ENCODE data around the gene ATP6V1C2.

Gene ATP6V1C2

GRCh38 chr2:10762651-10763460, 41.4 kb downstream of the ATP6V1C2 start:
- H3K4me3 ChIP-seq (ENCODE audit: low read length), result no peak overlapping the region
- H3K9ac ChIP-seq (ENCODE audit: low read length), result no peak overlapping the region
- no peak overlapping the region for H3K27ac ChIP-seq (ENCODE audit: low read depth, low read length)
- H3K36me3 ChIP-seq (ENCODE audit: control insufficient read depth, insufficient read depth, low read length), result no peaks in the 10 kb centered on the region
- H3K27me3 ChIP-seq (ENCODE audit: control insufficient read depth, insufficient read depth, low read length), result no peaks in the 10 kb centered on the region
- H3K4me1 ChIP-seq (ENCODE audit: control insufficient read depth, insufficient read depth, low read length), result no peaks in the 10 kb centered on the region

DNA sequence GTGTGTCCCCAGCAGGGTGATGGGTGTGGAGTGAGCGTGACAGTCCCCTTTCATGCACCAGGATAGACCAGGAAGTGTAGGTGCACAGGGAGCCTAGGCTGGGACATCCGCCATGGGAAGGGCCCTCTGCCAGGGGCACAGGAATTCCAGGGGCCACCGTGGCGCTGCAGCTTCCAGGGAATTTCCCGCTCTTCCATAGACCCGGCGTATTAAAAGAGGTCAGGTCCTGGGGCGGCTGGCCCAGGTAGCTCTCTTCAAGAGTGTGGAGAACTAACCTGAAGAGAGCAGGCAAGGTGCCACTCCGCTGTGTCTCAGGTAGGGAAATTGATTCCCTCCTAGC, 42.0 kb downstream of the ATP6V1C2 start:
- Histone ChIP-seq H3K27me3 (ENCODE audit: control insufficient read depth, insufficient read depth, low read length) (no peaks in the 10 kb centered on the region), H3K36me3 (ENCODE audit: control insufficient read depth, insufficient read depth, low read length) (no peaks in the 10 kb centered on the region), H3K4me1 (ENCODE audit: control insufficient read depth, insufficient read depth, low read length) (no peaks in the 10 kb centered on the region), H3K27ac (ENCODE audit: low read depth, low read length) (no peak overlapping the region), H3K9ac (ENCODE audit: low read length) (no peak overlapping the region), H3K4me3 (ENCODE audit: low read length) (no peak overlapping the region)

DNA sequence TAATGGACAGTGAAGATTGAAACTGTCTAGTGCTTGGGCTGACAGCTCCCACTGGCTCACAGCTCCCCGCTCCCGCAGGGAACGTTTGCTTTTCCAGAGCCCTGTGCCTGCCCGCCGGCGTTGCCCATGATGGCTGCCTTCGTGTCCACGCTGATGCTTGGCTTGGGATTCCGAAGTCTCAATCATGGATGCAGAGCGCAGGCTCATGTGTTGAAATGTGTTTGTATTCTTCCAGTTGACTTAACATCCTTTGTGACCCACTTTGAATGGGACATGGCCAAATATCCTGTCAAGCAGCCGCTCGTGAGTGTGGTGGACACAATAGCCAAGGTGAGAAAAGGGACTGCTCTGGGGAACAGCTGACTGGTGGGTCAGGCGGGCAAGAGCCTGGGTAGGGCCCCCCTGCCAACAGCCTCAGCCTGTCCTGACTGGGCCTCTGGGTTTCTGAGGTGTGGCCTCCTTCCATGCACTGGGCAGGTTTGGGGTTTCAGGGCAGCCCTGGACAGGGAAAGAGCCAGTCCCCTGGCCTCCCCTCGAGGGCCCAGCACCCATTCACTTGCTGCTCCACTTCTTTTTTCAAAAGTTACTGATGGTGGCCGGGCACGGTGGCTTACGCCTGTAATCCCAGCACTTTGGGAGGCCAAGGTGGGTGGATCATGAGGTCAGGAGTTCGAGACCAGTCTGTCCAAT, 42.8 kb downstream of the ATP6V1C2 start:
- no peak overlapping the region for H3K4me3 ChIP-seq (ENCODE audit: low read length)
- no peak overlapping the region for H3K9ac ChIP-seq (ENCODE audit: low read length)
- no peaks in the 10 kb centered on the region for H3K4me1 ChIP-seq (ENCODE audit: control insufficient read depth, insufficient read depth, low read length)
- H3K27ac ChIP-seq (ENCODE audit: low read depth, low read length), result no peak overlapping the region
- no peaks in the 10 kb centered on the region for H3K36me3 ChIP-seq (ENCODE audit: control insufficient read depth, insufficient read depth, low read length)
- no peaks in the 10 kb centered on the region for H3K27me3 ChIP-seq (ENCODE audit: control insufficient read depth, insufficient read depth, low read length)

- no peak overlapping the region for H3K27ac ChIP-seq (ENCODE audit: low read depth, low read length)
- no peaks in the 10 kb centered on the region for H3K4me1 ChIP-seq (ENCODE audit: control insufficient read depth, insufficient read depth, low read length)
Measured at GRCh38 chr2:10764896-10765295, 43.5 kb downstream of the ATP6V1C2 start.

DNA sequence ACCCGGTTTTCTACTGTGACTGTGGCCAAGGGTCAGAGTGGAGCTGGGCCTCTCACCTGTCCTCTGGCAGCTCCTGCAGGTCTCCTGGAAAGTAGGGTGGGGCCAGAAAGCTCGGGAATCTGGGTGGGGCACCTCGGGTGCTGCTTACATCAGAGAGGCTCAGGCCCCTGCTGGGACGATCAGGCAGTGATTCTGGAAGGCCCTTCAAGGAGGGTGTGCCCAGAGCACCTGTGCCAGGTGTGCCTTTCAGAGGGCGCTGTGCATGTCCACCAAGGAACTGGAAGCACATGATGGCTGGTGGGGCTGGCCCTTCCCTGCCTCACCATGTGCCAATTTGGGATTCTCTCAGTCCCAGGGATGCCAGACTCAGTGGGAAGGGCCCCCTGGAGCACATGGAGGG, 44.0 kb downstream of the ATP6V1C2 start:
- Histone ChIP-seq H3K36me3 (ENCODE audit: control insufficient read depth, insufficient read depth, low read length) (no peaks in the 10 kb centered on the region), H3K27ac (ENCODE audit: low read depth, low read length) (no peak overlapping the region), H3K9ac (ENCODE audit: low read length) (no peak overlapping the region), H3K4me1 (ENCODE audit: control insufficient read depth, insufficient read depth, low read length) (no peaks in the 10 kb centered on the region), H3K4me3 (ENCODE audit: low read length) (no peak overlapping the region), H3K27me3 (ENCODE audit: control insufficient read depth, insufficient read depth, low read length) (no peaks in the 10 kb centered on the region)

More at GRCh38 chr2:10764896-10765295, 43.5 kb downstream of the ATP6V1C2 start:
- Histone ChIP-seq H3K36me3 (ENCODE audit: control insufficient read depth, insufficient read depth, low read length) (no peaks in the 10 kb centered on the region), H3K4me3 (ENCODE audit: low read length) (no peak overlapping the region), H3K9ac (ENCODE audit: low read length) (no peak overlapping the region), H3K27me3 (ENCODE audit: control insufficient read depth, insufficient read depth, low read length) (no peaks in the 10 kb centered on the region)

- H3K4me3 ChIP-seq (ENCODE audit: low read length), result no peak overlapping the region
- H3K4me1 ChIP-seq (ENCODE audit: control insufficient read depth, insufficient read depth, low read length), result no peaks in the 10 kb centered on the region
- no peak overlapping the region for H3K27ac ChIP-seq (ENCODE audit: low read depth, low read length)
- H3K27me3 ChIP-seq (ENCODE audit: control insufficient read depth, insufficient read depth, low read length), result no peaks in the 10 kb centered on the region
- H3K9ac ChIP-seq (ENCODE audit: low read length), result no peak overlapping the region
- no peaks in the 10 kb centered on the region for H3K36me3 ChIP-seq (ENCODE audit: control insufficient read depth, insufficient read depth, low read length)
Measured at GRCh38 chr2:10765914-10766313, 44.5 kb downstream of the ATP6V1C2 start.

DNA sequence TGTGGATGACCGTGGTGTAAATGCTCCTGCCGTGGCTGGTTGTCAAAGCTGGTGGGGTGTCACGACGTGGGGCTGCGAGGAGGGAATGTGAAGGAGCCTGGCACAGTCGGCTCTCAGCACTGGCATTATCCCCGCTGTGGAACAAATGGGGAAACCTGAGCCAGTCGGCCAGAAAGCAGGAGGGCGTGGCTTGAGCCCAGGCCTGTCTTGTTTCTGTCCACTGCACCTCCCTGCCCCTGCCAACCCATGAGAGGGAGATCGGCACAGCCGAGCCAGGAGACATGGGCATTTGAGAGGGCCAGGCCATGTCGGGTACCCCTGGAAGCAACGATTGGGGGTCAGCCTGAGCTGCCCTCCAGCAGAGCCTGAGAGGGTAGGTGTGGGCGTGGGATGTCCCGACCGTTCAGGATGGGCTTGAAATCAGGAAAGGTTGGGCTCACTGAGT, 46.7 kb downstream of the ATP6V1C2 start:
- no peak overlapping the region for H3K9ac ChIP-seq (ENCODE audit: low read length)

GRCh38 chr2:10770956-10771750, 49.7 kb downstream of the ATP6V1C2 start:
- no peaks in the 10 kb centered on the region for H3K4me1 ChIP-seq (ENCODE audit: control insufficient read depth, insufficient read depth, low read length)
- no peaks in the 10 kb centered on the region for H3K27me3 ChIP-seq (ENCODE audit: control insufficient read depth, insufficient read depth, low read length)
- no peaks in the 10 kb centered on the region for H3K36me3 ChIP-seq (ENCODE audit: control insufficient read depth, insufficient read depth, low read length)
- no peak overlapping the region for H3K9ac ChIP-seq (ENCODE audit: low read length)
- H3K4me3 ChIP-seq (ENCODE audit: low read length), result no peak overlapping the region
- no peak overlapping the region for H3K27ac ChIP-seq (ENCODE audit: low read depth, low read length)

More for the DNA sequence above, 46.7 kb downstream of the ATP6V1C2 start:
- no peaks in the 10 kb centered on the region for H3K27me3 ChIP-seq (ENCODE audit: control insufficient read depth, insufficient read depth, low read length)
- no peaks in the 10 kb centered on the region for H3K4me1 ChIP-seq (ENCODE audit: control insufficient read depth, insufficient read depth, low read length)
- H3K36me3 ChIP-seq (ENCODE audit: control insufficient read depth, insufficient read depth, low read length), result no peaks in the 10 kb centered on the region
- H3K27ac ChIP-seq (ENCODE audit: low read depth, low read length), result no peak overlapping the region
- no peak overlapping the region for H3K4me3 ChIP-seq (ENCODE audit: low read length)

- H3K9ac ChIP-seq (ENCODE audit: low read length), result no peak overlapping the region
- H3K4me3 ChIP-seq (ENCODE audit: low read length), result no peak overlapping the region
- no peaks in the 10 kb centered on the region for H3K36me3 ChIP-seq (ENCODE audit: control insufficient read depth, insufficient read depth, low read length)
- H3K27me3 ChIP-seq (ENCODE audit: control insufficient read depth, insufficient read depth, low read length), result no peaks in the 10 kb centered on the region
- no peak overlapping the region for H3K27ac ChIP-seq (ENCODE audit: low read depth, low read length)
- H3K4me1 ChIP-seq (ENCODE audit: control insufficient read depth, insufficient read depth, low read length), result no peaks in the 10 kb centered on the region
Measured at GRCh38 chr2:10771786-10772185, 50.4 kb downstream of the ATP6V1C2 start.

- Histone ChIP-seq H3K9ac (ENCODE audit: low read length) (no peak overlapping the region), H3K4me1 (ENCODE audit: control insufficient read depth, insufficient read depth, low read length) (no peaks in the 10 kb centered on the region), H3K36me3 (ENCODE audit: control insufficient read depth, insufficient read depth, low read length) (no peaks in the 10 kb centered on the region), H3K27me3 (ENCODE audit: control insufficient read depth, insufficient read depth, low read length) (no peaks in the 10 kb centered on the region), H3K4me3 (ENCODE audit: low read length) (no peak overlapping the region), H3K27ac (ENCODE audit: low read depth, low read length) (no peak overlapping the region)
Measured at GRCh38 chr2:10772201-10772867, 50.9 kb downstream of the ATP6V1C2 start.

DNA sequence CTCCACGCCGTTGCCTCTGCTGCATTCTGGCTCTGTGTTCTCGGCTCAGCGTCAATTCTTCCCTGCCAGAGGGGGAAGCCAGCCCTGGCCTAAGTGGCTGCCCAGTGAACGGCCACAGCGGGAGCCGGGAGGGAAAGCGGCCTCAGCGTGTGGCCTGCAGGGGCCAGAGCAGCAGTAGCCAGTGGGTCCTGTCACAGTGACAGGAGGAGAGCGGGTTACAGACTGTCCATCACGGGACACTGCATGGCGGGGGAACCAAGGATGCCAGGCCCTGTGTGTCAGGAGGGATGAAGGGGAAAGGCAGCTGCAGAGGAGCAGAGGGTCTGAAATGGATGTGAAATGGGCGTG, 51.4 kb downstream of the ATP6V1C2 start:
- Histone ChIP-seq H3K27me3 (ENCODE audit: control insufficient read depth, insufficient read depth, low read length) (no peaks in the 10 kb centered on the region), H3K9ac (ENCODE audit: low read length) (no peak overlapping the region), H3K27ac (ENCODE audit: low read depth, low read length) (no peak overlapping the region), H3K4me3 (ENCODE audit: low read length) (no peak overlapping the region), H3K4me1 (ENCODE audit: control insufficient read depth, insufficient read depth, low read length) (no peaks in the 10 kb centered on the region), H3K36me3 (ENCODE audit: control insufficient read depth, insufficient read depth, low read length) (no peaks in the 10 kb centered on the region)

GRCh38 chr2:10773821-10774341, 52.5 kb downstream of the ATP6V1C2 start:
- no peak overlapping the region for H3K9ac ChIP-seq (ENCODE audit: low read length)
- H3K4me1 ChIP-seq (ENCODE audit: control insufficient read depth, insufficient read depth, low read length), result no peaks in the 10 kb centered on the region
- H3K27ac ChIP-seq (ENCODE audit: low read depth, low read length), result no peak overlapping the region
- H3K4me3 ChIP-seq (ENCODE audit: low read length), result no peak overlapping the region
- no peaks in the 10 kb centered on the region for H3K27me3 ChIP-seq (ENCODE audit: control insufficient read depth, insufficient read depth, low read length)
- no peaks in the 10 kb centered on the region for H3K36me3 ChIP-seq (ENCODE audit: control insufficient read depth, insufficient read depth, low read length)
